Brain microvascular endothelial cell (primary cell): ENCODE results near the gene PCID2.
"Not testable (repeated sequence)": the region's sequence is repeated elsewhere in the genome, so short reads cannot be mapped to it uniquely, and the experiment has no call there.

Experiments used
- DNase-seq: peaks from one replicate; pipeline ENCODE4 v3.0.0-alpha.2; 2020
- H3K27ac ChIP-seq: fragments of 250-450 bp; sonication (Bioruptor Pico); 2 replicates; pipeline ENCODE4 v1.5.1; 2020; ENCODE audit warnings: mild to moderate bottlenecking, moderate library complexity
- H3K27me3 ChIP-seq: fragments of 250-450 bp; sonication (Bioruptor Pico); replicated peaks from 2 replicates; pipeline ENCODE4 v1.5.1; 2020; ENCODE audit warnings: mild to moderate bottlenecking
- H3K36me3 ChIP-seq: fragments of 250-450 bp; sonication (Bioruptor Pico); replicated peaks from 2 replicates; pipeline ENCODE4 v1.5.1; 2020; ENCODE audit warnings: mild to moderate bottlenecking
- H3K4me3 ChIP-seq: 2 replicates; pipeline ENCODE4 v1.5.1; 2011; ENCODE audit warnings: low read depth, mild to moderate bottlenecking, control low read depth, low read length, moderate library complexity
- in situ Hi-C: cut with HindIII; loops from 2 replicates; pipeline ENCODE4 v1.10.0; 2017; ENCODE audit warnings: low sequenced_read_pairs, low pct_ligation_motif_present
- TF ChIP-seq, protein P1 (sequence below): IDR thresholded peaks from 2 replicates; pipeline ENCODE4 v1.5.1; 2011; ENCODE audit warnings: low read depth, mild to moderate bottlenecking, moderate library complexity, low read length, control low read depth, inconsistent platforms; ENCODE audit errors: missing control alignments

The PCID2 gene

GRCh38 chr13:113162783-113163685, 45.4 kb downstream of the PCID2 start:
- in situ Hi-C loops, result no loop called here
- Histone ChIP-seq H3K36me3 (peaks cover 3% of the 10 kb centered on the region), H3K27ac (no peak overlapping the region), H3K4me3 (no peak overlapping the region), H3K27me3 (no peaks in the 10 kb centered on the region)
- no peak for DNase-seq
- TF ChIP-seq, protein P1, sequence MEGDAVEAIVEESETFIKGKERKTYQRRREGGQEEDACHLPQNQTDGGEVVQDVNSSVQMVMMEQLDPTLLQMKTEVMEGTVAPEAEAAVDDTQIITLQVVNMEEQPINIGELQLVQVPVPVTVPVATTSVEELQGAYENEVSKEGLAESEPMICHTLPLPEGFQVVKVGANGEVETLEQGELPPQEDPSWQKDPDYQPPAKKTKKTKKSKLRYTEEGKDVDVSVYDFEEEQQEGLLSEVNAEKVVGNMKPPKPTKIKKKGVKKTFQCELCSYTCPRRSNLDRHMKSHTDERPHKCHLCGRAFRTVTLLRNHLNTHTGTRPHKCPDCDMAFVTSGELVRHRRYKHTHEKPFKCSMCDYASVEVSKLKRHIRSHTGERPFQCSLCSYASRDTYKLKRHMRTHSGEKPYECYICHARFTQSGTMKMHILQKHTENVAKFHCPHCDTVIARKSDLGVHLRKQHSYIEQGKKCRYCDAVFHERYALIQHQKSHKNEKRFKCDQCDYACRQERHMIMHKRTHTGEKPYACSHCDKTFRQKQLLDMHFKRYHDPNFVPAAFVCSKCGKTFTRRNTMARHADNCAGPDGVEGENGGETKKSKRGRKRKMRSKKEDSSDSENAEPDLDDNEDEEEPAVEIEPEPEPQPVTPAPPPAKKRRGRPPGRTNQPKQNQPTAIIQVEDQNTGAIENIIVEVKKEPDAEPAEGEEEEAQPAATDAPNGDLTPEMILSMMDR, result no peak

DNA sequence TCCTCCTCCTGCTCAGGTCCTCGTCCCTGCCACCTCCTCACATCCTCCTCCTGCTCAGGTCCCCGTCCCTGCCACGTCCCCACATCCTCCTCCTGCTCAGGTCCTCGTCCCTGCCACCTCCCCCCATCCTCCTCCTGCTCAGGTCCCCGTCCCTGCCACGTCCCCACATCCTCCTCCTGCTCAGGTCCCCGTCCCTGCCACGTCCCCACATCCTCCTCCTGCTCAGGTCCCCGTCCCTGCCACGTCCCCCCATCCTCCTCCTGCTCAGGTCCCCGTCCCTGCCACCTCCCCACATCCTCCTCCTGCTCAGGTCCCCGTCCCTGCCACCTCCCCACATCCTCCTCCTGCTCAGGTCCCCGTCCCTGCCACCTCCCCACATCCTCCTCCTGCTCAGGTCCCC, 46.5 kb downstream of the PCID2 start:
- H3K27ac ChIP-seq, H3K36me3 ChIP-seq, H3K4me3 ChIP-seq, in situ Hi-C loops, H3K27me3 ChIP-seq, DNase-seq: not testable (repeated sequence)

DNA sequence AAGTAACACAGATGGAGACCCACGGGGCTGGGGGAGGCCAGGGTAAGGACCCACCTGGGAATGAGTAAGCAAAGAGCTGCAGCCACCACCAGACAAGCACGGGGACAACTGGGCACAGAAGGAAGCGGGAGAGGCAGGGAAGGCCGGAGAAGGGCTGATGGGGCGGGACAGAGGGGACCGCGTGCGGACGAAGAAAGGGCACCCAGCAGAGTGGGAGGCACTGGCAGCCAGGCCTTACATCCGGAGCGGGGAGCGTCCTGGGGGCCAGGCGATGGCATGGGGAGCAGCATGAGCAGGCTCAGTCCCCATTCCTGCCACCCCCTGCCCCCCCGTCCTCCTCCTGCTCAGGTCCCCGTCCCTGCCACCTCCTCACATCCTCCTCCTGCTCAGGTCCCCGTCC, 47.0 kb downstream of the PCID2 start:
- Histone ChIP-seq H3K27me3 (no peaks in the 10 kb centered on the region), H3K4me3 (no peak overlapping the region), H3K36me3 (no peaks in the 10 kb centered on the region), H3K27ac (no peak overlapping the region)
- in situ Hi-C loops, result no loop called here
- TF ChIP-seq, protein P1, result no peak
- no peak for DNase-seq

DNA sequence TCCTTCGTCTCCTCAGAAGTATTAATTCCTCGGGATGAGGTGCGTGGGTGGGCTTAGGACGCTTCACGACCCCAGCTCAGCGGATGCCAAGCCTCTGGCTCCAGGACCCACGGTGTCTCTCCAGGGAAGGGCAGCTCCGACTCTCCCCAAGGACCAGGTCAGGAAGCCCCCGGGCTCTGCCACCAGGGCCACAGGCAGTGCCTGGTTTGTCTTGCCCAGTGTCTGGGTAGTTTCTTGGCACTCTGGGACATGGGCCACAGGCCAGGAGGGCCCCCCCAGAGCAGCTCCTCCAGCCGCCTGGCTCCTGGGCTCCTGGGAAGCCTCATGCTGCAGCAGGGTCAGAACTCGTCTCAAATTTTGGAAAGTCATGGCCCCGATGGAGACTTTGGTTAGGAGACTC, 47.5 kb downstream of the PCID2 start:
- TF ChIP-seq, protein P1, result no peak
- no peaks in the 10 kb centered on the region for H3K27me3 ChIP-seq
- no peak overlapping the region for H3K27ac ChIP-seq
- in situ Hi-C loops, result no loop called here
- H3K4me3 ChIP-seq, result no peak overlapping the region
- H3K36me3 ChIP-seq, result no peaks in the 10 kb centered on the region
- DNase-seq, result no peak

GRCh38 chr13:113159701-113160100, 48.8 kb downstream of the PCID2 start:
- TF ChIP-seq, protein P1, result no peak
- Histone ChIP-seq H3K27me3 (no peaks in the 10 kb centered on the region), H3K4me3 (no peak overlapping the region), H3K27ac (no peak overlapping the region), H3K36me3 (no peaks in the 10 kb centered on the region)
- in situ Hi-C loops, result no loop called here
- DNase-seq, result no peak

DNA sequence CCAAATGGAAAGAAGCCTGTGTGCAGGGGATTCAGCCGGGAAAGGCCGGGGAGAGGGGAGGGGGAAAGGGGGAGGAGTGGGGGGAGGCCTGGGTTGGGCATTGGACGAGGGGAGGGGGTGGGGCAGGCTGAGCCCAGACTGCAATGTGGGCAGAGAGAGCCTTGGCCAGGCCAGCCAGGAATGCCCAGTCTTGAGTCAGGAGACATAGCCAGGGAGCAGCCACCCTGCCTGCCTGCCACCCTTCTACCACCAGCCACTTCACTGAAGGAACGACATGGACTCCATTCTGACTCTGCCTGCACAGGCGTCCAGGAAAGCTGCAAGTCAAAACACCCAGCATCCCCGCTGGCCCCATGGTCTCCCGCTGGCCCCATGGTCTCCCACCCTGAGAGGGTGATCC, 49.5 kb downstream of the PCID2 start:
- TF ChIP-seq, protein P1, result no peak
- H3K4me3 ChIP-seq, result no peak overlapping the region
- DNase-seq, result no peak
- H3K27me3 ChIP-seq, result no peaks in the 10 kb centered on the region
- H3K27ac ChIP-seq, result no peak overlapping the region
- H3K36me3 ChIP-seq, result no peaks in the 10 kb centered on the region
- in situ Hi-C loops, result no loop called here
